Adrenal gland (tissue), 5 donors: Measurements from ENCODE around the gene MAGI2.

ENCODE experiments used
- CTCF ChIP-seq, 6 experiments: fragments of 450-650 bp in 4 of 6; fragments of 200-600 bp in 2 of 6; sonication (generic) in 1 of 6; IDR thresholded peaks; 1 replicate in 5 of 6; 2 replicates in 1 of 6; pipeline versions ENCODE4 v1.5.1 to v1.8.0; 2016 to 2021; ENCODE audit warnings: antibody characterized with exemption in 6 of 6, mild to moderate bottlenecking in 2 of 6, moderate library complexity in 1 of 6
- POLR2A ChIP-seq, 2 donors: fragments of 450-650 bp; IDR thresholded peaks; one replicate each; pipeline ENCODE4 v1.6.1; 2017; ENCODE audit warnings: antibody characterized with exemption in 2 of 2, mild to moderate bottlenecking in 2 of 2, moderate library complexity in 1 of 2
- donor health status: DM: no; HTN: no; CAD: no.

- TF ChIP-seq CTCF (IDR thresholded peaks at IDR 0.05) (no peak), POLR2A (IDR thresholded peaks at IDR 0.05) (no peak)
Measured at GRCh38 chr7:79320741-79321473, 132.6 kb downstream of the MAGI2 start.
